SK-N-MC (cell line): Measurements from ENCODE around the gene RPP14.

Experiments
- EZH2 ChIP-seq: fragments of 200-600 bp; sonication (generic); IDR thresholded peaks from one replicate; pipeline ENCODE4 v1.6.1; 2017; ENCODE audit warnings: antibody characterized with exemption
- POLR2AphosphoS5 ChIP-seq: IDR thresholded peaks from 2 replicates; pipeline ENCODE4 v1.6.1; 2012; ENCODE audit warnings: mild to moderate bottlenecking, low read depth, low read length, borderline replicate concordance

GRCh38 chr3:58369038-58369437 is 63.0 kb downstream of the RPP14 start:
- TF ChIP-seq POLR2AphosphoS5 (no peak), EZH2 (no peak)
